RWPE1 (cell line): Measurements from ENCODE around the gene MED13L.

Source experiments
- CTCF ChIA-PET: fragments of 350-600 bp; sonication (Branson Sonifier 250); formaldehyde crosslinking; extraction: SDS; loops from one replicate; lab custom pipeline; 2021; lab: Yijun Ruan, JAX
- POLR2A ChIA-PET: fragments of 400-600 bp; formaldehyde crosslinking; extraction: SDS; loops from one replicate; lab custom pipeline; 2020; ENCODE audit warnings: antibody characterized with exemption; ENCODE audit not compliant: low non-redundant PET; lab: Yijun Ruan, JAX
- DNase-seq: peaks from one replicate; pipeline ENCODE4 v3.0.0; 2012; ENCODE audit warnings: low spot score
- H3K27ac ChIP-seq: fragments of 450-650 bp; 2 replicates; pipeline ENCODE4 v1.5.1; 2017
- TF ChIP-seq, protein P1 (sequence below): fragments of 450-650 bp; conservative IDR thresholded peaks from 2 replicates; pipeline ENCODE4 v1.5.1; 2017; ENCODE audit warnings: low read depth, mild to moderate bottlenecking

MED13L gene

DNA sequence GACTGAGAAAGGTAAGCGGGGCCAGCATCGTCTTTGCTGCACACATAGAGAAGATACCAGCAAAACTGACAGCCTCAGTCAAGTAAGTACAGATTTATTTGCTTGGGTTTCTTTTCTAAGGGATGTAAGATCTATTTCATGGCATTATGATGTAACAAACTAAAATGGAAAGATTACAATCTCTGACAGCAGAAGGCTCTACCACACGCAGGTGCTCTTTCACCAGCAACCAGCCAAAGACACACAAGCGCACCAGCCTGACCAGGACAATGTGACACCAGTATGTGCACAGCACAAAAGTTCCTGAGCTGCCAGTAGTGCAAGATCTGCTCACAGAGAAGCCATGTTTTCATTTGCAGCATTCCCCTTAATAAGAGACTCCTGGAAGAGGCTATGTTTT is 311.1 kb downstream of the MED13L start:
- ChIA-PET POLR2A (no interaction called here), CTCF (no interaction called here)
- H3K27ac ChIP-seq: no peak overlapping the region
- DNase-seq: no peak
- TF ChIP-seq, protein P1, sequence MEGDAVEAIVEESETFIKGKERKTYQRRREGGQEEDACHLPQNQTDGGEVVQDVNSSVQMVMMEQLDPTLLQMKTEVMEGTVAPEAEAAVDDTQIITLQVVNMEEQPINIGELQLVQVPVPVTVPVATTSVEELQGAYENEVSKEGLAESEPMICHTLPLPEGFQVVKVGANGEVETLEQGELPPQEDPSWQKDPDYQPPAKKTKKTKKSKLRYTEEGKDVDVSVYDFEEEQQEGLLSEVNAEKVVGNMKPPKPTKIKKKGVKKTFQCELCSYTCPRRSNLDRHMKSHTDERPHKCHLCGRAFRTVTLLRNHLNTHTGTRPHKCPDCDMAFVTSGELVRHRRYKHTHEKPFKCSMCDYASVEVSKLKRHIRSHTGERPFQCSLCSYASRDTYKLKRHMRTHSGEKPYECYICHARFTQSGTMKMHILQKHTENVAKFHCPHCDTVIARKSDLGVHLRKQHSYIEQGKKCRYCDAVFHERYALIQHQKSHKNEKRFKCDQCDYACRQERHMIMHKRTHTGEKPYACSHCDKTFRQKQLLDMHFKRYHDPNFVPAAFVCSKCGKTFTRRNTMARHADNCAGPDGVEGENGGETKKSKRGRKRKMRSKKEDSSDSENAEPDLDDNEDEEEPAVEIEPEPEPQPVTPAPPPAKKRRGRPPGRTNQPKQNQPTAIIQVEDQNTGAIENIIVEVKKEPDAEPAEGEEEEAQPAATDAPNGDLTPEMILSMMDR: no peak

DNA sequence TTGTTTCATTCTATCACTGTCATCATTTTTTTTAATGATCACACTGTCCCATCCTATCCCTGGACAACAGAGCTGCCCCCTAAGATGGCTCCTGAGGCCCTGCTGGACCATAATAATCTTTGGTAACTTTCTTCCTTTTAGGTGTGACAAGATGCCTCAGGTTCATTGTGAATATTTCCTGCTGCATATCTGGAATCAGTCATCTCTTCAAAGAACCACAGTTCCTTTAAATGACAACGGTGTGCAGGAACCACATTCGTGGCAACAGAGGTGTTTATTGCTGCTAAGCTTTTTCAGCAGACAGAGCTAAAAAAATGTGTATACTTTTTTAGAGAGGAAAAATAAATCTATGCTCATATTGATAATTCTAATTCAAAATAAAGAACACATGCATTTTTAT is 312.9 kb downstream of the MED13L start:
- POLR2A ChIA-PET: no interaction called here

DNA sequence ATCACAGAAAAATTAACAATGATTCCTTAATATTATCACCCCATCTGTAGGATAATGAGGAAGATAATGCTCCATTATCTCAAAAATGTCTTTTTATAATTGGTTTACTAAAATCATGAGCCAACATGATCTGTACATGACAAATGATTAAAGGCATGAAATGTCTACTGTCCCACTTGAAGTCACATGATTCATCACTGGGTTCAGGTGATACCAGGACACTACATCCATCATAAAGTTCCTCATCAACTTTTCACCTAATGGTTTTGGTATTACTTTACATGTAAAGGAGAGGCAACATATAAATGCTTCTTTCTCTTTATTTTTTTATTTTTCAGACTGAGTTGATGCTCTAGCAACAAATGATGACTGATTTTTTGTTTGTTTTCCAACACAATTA is 313.3 kb downstream of the MED13L start:
- H3K27ac ChIP-seq: no peak overlapping the region
- TF ChIP-seq, protein P1: no peak
- ChIA-PET CTCF (no interaction called here), POLR2A (no interaction called here)
- no peak for DNase-seq

More for the DNA sequence above, 312.9 kb downstream of the MED13L start:
- no peak overlapping the region for H3K27ac ChIP-seq
- CTCF ChIA-PET: no interaction called here
- TF ChIP-seq, protein P1: no peak
- no peak for DNase-seq

DNA sequence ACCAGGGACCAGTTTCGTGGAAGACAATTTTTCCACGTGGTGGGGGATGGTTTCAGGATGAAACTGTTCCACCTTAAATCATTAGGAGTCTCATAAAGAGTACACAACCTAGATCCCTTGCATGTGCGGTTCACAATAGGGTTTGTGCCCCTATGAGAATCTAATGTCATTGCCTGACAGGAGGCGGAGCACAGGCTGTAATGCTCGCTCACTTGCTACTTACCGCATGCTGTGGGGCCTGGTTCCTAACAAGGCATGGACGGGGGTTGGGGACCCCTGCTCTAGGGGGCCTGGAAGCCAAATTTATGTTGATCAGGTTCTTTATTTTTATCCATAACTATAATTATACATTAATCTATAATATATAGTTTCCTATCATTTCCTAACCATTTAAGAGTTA is 315.3 kb downstream of the MED13L start:
- TF ChIP-seq, protein P1: no peak
- no peak overlapping the region for H3K27ac ChIP-seq
- CTCF ChIA-PET: no interaction called here
- DNase-seq: no peak
- POLR2A ChIA-PET: no interaction called here

DNA sequence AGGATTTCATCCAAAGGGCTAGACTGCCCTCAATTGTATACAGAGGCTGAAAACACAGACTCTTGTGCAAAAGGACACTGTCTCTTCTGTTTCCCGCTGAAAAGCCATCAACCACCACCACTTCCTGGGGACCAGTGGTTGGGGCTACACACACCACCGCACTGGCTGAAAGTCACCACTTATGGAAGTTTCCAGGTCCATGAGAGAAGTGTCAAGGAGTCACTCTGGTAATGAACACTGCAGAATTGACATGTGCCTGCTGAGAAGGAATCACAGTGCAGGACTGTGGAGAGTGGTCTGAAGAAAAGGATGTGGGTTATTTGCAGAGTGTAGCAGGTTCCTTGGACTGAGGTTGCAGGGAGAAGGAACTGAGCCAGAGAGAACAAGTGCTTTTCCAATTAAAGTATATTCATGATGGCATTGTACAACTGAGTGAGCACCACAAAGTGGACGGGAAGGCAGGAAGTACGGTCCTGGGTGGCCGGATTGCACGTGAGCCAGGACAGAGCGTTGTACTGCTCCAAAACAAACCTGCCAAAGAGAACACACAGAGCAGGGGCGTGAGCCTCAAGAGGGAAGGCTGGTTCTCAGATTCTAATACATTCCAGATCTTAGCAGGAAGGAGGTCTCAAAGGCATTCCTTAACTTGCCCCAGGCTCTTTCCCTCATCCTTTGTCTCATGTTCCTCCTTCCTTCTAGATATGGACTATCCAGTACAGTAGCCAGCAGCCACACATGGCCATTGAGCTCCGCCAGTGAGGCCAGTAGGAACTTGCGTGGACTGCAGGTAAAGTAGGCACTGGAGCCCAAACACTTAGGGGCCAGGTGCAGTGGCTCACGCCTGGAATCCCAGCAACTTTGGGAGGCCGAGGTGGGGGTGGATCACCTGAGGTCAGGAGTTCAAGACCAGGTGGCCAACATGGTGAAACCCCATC is 316.4 kb downstream of the MED13L start:
- CTCF ChIA-PET: no interaction called here
- POLR2A ChIA-PET: interaction anchor here (0.6 kb wide), 1 partner anchor 9 kb away, joined by 3 read pairs; no protein-coding TSS in a partner anchor
- no peak overlapping the region for H3K27ac ChIP-seq
- DNase-seq: no peak
- TF ChIP-seq, protein P1: no peak

DNA sequence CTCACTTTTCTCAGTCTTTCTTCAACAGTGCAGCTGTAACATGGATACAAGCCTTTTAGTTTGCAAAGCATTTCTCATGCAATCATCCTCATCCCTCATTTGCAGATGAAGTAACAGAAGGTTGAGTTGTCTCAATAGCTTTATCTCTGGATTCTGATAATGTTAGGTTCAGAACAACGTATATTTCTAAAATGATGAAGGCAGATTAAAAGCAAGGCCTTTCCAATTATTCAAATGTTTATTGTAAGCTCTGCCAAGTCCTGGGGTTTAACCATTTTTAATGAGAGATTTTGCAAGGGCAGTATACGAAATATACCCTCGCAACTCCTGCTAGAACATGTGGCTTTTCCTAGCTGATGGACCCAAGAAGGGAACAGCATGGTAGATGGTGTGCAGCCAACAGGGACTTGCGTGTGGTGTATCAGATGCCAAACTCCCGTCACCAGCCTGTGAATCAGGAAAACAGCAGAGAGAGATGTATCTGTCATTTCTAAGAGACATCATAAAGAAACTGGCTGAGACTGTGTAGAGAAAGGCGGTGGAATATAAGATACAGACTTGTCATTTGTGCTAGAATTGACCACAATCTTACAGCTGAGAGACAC is 319.7 kb downstream of the MED13L start:
- no peak overlapping the region for H3K27ac ChIP-seq
- ChIA-PET POLR2A (no interaction called here), CTCF (interaction anchor here (0.6 to 1.4 kb wide), 3 partner anchors 27 to 1553 kb away, joined by 3 read pairs; no protein-coding TSS in a partner anchor)
- TF ChIP-seq, protein P1: no peak
- no peak for DNase-seq
